ENCODE results near the gene PRRC2B.

DNA sequence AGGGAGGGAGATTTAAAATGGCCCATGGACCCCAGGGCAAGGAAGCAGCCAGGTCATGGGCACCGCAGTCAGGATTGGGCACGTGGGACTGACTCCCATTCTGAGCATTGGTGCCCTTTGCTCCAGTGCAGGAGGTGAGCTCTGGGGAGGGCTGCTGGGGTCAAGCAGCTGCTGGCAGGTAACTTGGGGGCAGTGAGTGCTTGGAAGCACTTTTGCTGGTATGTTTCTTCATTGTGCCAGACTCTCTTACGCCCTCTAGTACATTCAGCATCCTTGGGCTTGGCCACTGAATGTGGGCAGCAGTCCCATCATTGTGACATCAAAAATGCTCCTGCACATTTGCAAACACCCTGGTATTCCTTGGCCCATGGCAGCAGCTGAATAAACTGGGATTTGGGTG is 32.7 kb downstream of the PRRC2B start:
- no peak for TF ChIP-seq ZNF274 (IDR thresholded peaks at IDR 0.05; ENCODE audit: low read depth, low read length)
- no peak for TF ChIP-seq SUZ12 (IDR thresholded peaks at IDR 0.05; ENCODE audit: extremely low read depth, insufficient read depth, insufficient read length)
